OCI-LY3 (cell line): ENCODE data around the gene HIGD1C.

Source experiments
- H2AFZ ChIP-seq: fragments of 200-600, 300-600 bp; shearing (Covaris generic); 2 replicates; pipeline ENCODE4 v1.6.0; 2014; ENCODE audit warnings: antibody characterized with exemption, low read depth, low read length
- H3K27ac ChIP-seq: fragments of 200-600, 300-600 bp; sonication (generic); 2 replicates; pipeline ENCODE4 v1.5.1; 2014; ENCODE audit warnings: mild to moderate bottlenecking, low read length, moderate library complexity, mixed read lengths
- H3K27me3 ChIP-seq: fragments of 200-600, 300-600 bp; sonication (generic); 2 replicates; pipeline ENCODE4 v1.6.1; 2014; ENCODE audit warnings: low read depth, low read length, mixed read lengths
- H3K36me3 ChIP-seq: fragments of 200-600, 300-600 bp; sonication (generic); replicated peaks from 2 replicates; pipeline ENCODE3; 2014; ENCODE audit warnings: low read depth, low read length, mixed read lengths
- H3K4me1 ChIP-seq: fragments of 300-600, 200-600 bp; sonication (generic); 2 replicates; pipeline ENCODE4 v1.6.1; 2014; ENCODE audit warnings: low read length, mixed read lengths
- H3K4me2 ChIP-seq: fragments of 200-600, 300-600 bp; sonication (generic); 2 replicates; pipeline ENCODE4 v1.6.1; 2014; ENCODE audit warnings: low read length, mixed read lengths
- H3K4me3 ChIP-seq: fragments of 300-600, 200-600 bp; sonication (generic); 2 replicates; pipeline ENCODE4 v1.5.1; 2014; ENCODE audit warnings: antibody characterized with exemption, mild to moderate bottlenecking, low read length, moderate library complexity
- H3K79me2 ChIP-seq: fragments of 300-600, 200-600 bp; shearing (Covaris generic); 2 replicates; pipeline ENCODE4 v1.6.1; 2014; ENCODE audit warnings: mild to moderate bottlenecking, low read length, mixed read lengths
- H3K9ac ChIP-seq: fragments of 300-600, 200-600 bp; shearing (Covaris generic); 2 replicates; pipeline ENCODE4 v1.6.0; 2014; ENCODE audit warnings: mild to moderate bottlenecking, low read length, moderate library complexity
- H3K9me3 ChIP-seq: fragments of 200-600, 300-600 bp; shearing (Covaris generic); 2 replicates; pipeline ENCODE4 v1.6.1; 2014; ENCODE audit warnings: low read length, mixed read lengths; ENCODE audit not compliant: insufficient read depth
- H4K20me1 ChIP-seq: fragments of 200-600, 300-600 bp; sonication (generic); 2 replicates; pipeline ENCODE4 v1.6.1; 2016; ENCODE audit warnings: low read length, mixed read lengths; ENCODE audit not compliant: insufficient read depth
- CTCF ChIP-seq: fragments of 200-600, 300-600 bp; sonication (generic); IDR thresholded peaks from 2 replicates; pipeline ENCODE4 v1.5.1; 2014; ENCODE audit warnings: antibody characterized with exemption, low read length, low read depth
- EZH2phosphoT487 ChIP-seq: fragments of 200-600 bp; shearing (Covaris generic); IDR thresholded peaks from 2 replicates; pipeline ENCODE4 v1.6.1; 2018; ENCODE audit warnings: antibody characterized with exemption, mixed run types, low read depth

HIGD1C gene

GRCh38 chr12:50992819-50993218 is 40.5 kb downstream of the HIGD1C start:
- no peaks in the 10 kb centered on the region for H3K9me3 ChIP-seq
- no peak overlapping the region for H3K9ac ChIP-seq
- H3K36me3 ChIP-seq, result peaks cover 55% of the 10 kb centered on the region

DNA sequence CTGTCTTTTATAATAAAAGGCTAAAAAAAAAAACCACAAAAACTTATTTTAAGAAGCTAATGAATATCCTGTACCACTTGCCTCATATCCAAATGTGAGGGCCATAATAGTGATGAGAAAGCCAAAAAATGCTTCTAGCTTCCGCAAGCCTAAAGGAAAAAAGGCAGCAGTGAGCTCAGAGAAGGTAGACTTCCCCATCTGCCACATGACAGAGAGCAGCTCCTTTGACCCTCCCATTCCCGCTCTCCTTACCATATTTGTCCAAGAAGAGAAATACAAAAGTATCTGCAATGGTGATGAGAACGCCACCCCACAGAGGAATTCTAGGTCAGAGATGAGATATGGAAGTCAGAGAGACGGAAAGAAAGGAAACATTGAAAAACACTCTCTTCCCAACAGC is 46.7 kb downstream of the HIGD1C start:
- Histone ChIP-seq H3K4me2 (no peak overlapping the region), H3K4me1 (no peaks in the 10 kb centered on the region), H2AFZ (no peak overlapping the region), H3K27me3 (no peaks in the 10 kb centered on the region), H3K9ac (no peak overlapping the region), H3K4me3 (no peak overlapping the region), H3K9me3 (no peaks in the 10 kb centered on the region), H3K36me3 (peaks cover 32% of the 10 kb centered on the region), H4K20me1 (no peaks in the 10 kb centered on the region), H3K27ac (no peak overlapping the region), H3K79me2 (no peaks in the 10 kb centered on the region)
- no peak for TF ChIP-seq CTCF
- no peak for TF ChIP-seq EZH2phosphoT487

More at GRCh38 chr12:50992819-50993218, 40.5 kb downstream of the HIGD1C start:
- Histone ChIP-seq H3K27ac (no peak overlapping the region), H3K79me2 (no peaks in the 10 kb centered on the region), H3K27me3 (no peaks in the 10 kb centered on the region), H4K20me1 (0 out of 2 replicates have a peak, but pooled peaks cover 4% of the 10 kb centered on the region), H3K4me2 (no peak overlapping the region), H3K4me3 (no peak overlapping the region), H3K4me1 (peaks cover 26% of the 10 kb centered on the region), H2AFZ (no peak overlapping the region)
- TF ChIP-seq EZH2phosphoT487 (no peak), CTCF (no peak)

- Histone ChIP-seq H3K4me3 (no peak overlapping the region), H3K4me2 (no peak overlapping the region), H3K9ac (no peak overlapping the region), H3K4me1 (no peaks in the 10 kb centered on the region), H3K79me2 (no peaks in the 10 kb centered on the region), H2AFZ (no peak overlapping the region), H4K20me1 (no peaks in the 10 kb centered on the region), H3K36me3 (peaks cover 35% of the 10 kb centered on the region), H3K27me3 (no peaks in the 10 kb centered on the region), H3K9me3 (no peaks in the 10 kb centered on the region), H3K27ac (no peak overlapping the region)
- TF ChIP-seq CTCF (no peak), EZH2phosphoT487 (no peak)
Measured at GRCh38 chr12:51000245-51000644, 47.9 kb downstream of the HIGD1C start.

DNA sequence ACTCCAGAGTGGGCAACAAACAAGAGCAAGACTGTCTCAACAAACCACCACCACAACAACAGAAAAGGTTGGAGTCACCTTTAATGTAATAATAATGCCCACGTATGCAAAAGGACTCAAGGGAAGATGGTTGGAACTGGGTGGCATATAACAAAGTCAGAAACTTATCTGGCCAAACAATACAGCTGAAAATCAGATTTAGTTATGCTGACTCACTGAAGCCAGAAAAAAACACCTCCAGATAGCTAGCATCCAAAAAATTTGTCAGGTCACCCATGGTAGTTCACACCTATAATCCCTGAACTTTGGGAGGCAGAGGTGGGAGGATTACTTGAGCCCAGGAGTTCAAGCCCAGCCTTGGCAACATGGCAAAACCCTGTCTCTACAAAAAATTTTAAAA is 49.5 kb downstream of the HIGD1C start:
- Histone ChIP-seq H3K79me2 (no peaks in the 10 kb centered on the region), H3K4me3 (no peak overlapping the region), H3K4me2 (no peak overlapping the region), H4K20me1 (no peaks in the 10 kb centered on the region), H3K4me1 (no peaks in the 10 kb centered on the region), H3K27me3 (no peaks in the 10 kb centered on the region), H3K9me3 (no peaks in the 10 kb centered on the region), H2AFZ (no peak overlapping the region), H3K9ac (no peak overlapping the region), H3K36me3 (peaks cover 27% of the 10 kb centered on the region), H3K27ac (no peak overlapping the region)
- no peak for TF ChIP-seq CTCF
- TF ChIP-seq EZH2phosphoT487, result no peak
